SK-N-SH treated with all-trans-retinoic acid at 6 μM for 48 hours (cell line): ENCODE results near the gene DOK1.

Experiments
- ATAC-seq: fragments of 200-7000 bp; cut with Tn5 transposase; 3 replicates; pipeline ENCODE4 v1.9.1; 2020; ENCODE audit warnings: mild to moderate bottlenecking, moderate library complexity
- ARNTL ChIP-seq: fragments of 450-650 bp; formaldehyde crosslinking; IDR thresholded peaks from 2 replicates; pipeline ENCODE4 v1.5.0; 2020; ENCODE audit warnings: low read depth, mild to moderate bottlenecking, moderate library complexity, borderline replicate concordance
- BACH2 ChIP-seq: fragments of 250-450 bp; sonication (Bioruptor Pico); IDR thresholded peaks from 2 replicates; pipeline ENCODE4 v1.9.0; 2021; ENCODE audit warnings: mild to moderate bottlenecking, borderline replicate concordance
- CREB5 ChIP-seq: fragments of 250-450 bp; sonication (Bioruptor Pico); IDR thresholded peaks from 2 replicates; pipeline ENCODE4 v1.5.1; 2020; ENCODE audit warnings: low read depth, mild to moderate bottlenecking, moderate library complexity
- CSRNP3 ChIP-seq: fragments of 250-450 bp; sonication (Bioruptor Pico); IDR thresholded peaks from 2 replicates; pipeline ENCODE4 v1.5.1; 2021; ENCODE audit warnings: mild to moderate bottlenecking, moderate library complexity
- ESRRG ChIP-seq: fragments of 250-450 bp; sonication (Bioruptor Pico); IDR thresholded peaks from 2 replicates; pipeline ENCODE4 v1.6.1; 2021; ENCODE audit warnings: mild to moderate bottlenecking
- GLIS3 ChIP-seq: fragments of 250-450 bp; sonication (Bioruptor Pico); IDR thresholded peaks from 2 replicates; pipeline ENCODE4 v1.5.0; 2020; ENCODE audit warnings: mild to moderate bottlenecking, moderate library complexity
- ISL1 ChIP-seq: fragments of 250-450 bp; sonication (Bioruptor Pico); IDR thresholded peaks from 2 replicates; pipeline ENCODE4 v2.1.2; 2022; ENCODE audit warnings: mild to moderate bottlenecking, moderate library complexity
- PATZ1 ChIP-seq: fragments of 250-450 bp; sonication (Bioruptor Pico); IDR thresholded peaks from 2 replicates; pipeline ENCODE4 v1.8.0; 2020; ENCODE audit warnings: mild to moderate bottlenecking, moderate library complexity, borderline replicate concordance
- POU6F1 ChIP-seq: fragments of 250-450 bp; sonication (Bioruptor Pico); IDR thresholded peaks from 2 replicates; pipeline ENCODE4 v1.8.0; 2021; ENCODE audit warnings: low read depth, mild to moderate bottlenecking, moderate library complexity, borderline replicate concordance
- RARB ChIP-seq: fragments of 250-450 bp; sonication (Bioruptor Pico); IDR thresholded peaks from 2 replicates; pipeline ENCODE4 v1.8.0; 2021; ENCODE audit warnings: mild to moderate bottlenecking, moderate library complexity
- SNAI2 ChIP-seq: fragments of 250-450 bp; sonication (Bioruptor Pico); IDR thresholded peaks from 2 replicates; pipeline ENCODE4 v1.5.0; 2020; ENCODE audit warnings: mild to moderate bottlenecking, moderate library complexity
- TOX ChIP-seq: fragments of 250-450 bp; sonication (Bioruptor Pico); IDR thresholded peaks from 2 replicates; pipeline ENCODE4 v1.8.0; 2021; ENCODE audit warnings: mild to moderate bottlenecking, moderate library complexity, borderline replicate concordance
- TSHZ2 ChIP-seq: fragments of 250-450 bp; sonication (Bioruptor Pico); IDR thresholded peaks from 2 replicates; pipeline ENCODE4 v1.5.0; 2020; ENCODE audit warnings: mild to moderate bottlenecking, moderate library complexity
- ZC3H10 ChIP-seq: fragments of 250-450 bp; sonication (Bioruptor Pico); IDR thresholded peaks from 2 replicates; pipeline ENCODE4 v1.5.1; 2021; ENCODE audit warnings: mild to moderate bottlenecking, moderate library complexity
- ZFP3 ChIP-seq: fragments of 250-450 bp; sonication (Bioruptor Pico); IDR thresholded peaks from 2 replicates; pipeline ENCODE4 v1.5.0; 2020; ENCODE audit warnings: mild to moderate bottlenecking, moderate library complexity
- ZFP30 ChIP-seq: fragments of 450-650 bp; formaldehyde crosslinking; IDR thresholded peaks from 2 replicates; pipeline ENCODE4 v1.5.0; 2022; ENCODE audit warnings: mild to moderate bottlenecking, moderate library complexity
- ZNF70 ChIP-seq: fragments of 450-650 bp; formaldehyde crosslinking; IDR thresholded peaks from 2 replicates; pipeline ENCODE4 v1.5.0; 2020; ENCODE audit warnings: mild to moderate bottlenecking, moderate library complexity
- ZNF8 ChIP-seq: fragments of 450-650 bp; formaldehyde crosslinking; IDR thresholded peaks from 2 replicates; pipeline ENCODE4 v1.5.0; 2020; ENCODE audit warnings: mild to moderate bottlenecking, moderate library complexity

DOK1 gene

GRCh38 chr2:74531666-74532065 lies 22.9 kb upstream of the DOK1 start:
- no peak for TF ChIP-seq POU6F1 (CRISPR knock-in tag)
- TF ChIP-seq ZFP30 (CRISPR knock-in tag): no peak
- no peak for TF ChIP-seq ZNF8 (CRISPR knock-in tag)
- TF ChIP-seq CSRNP3 (CRISPR knock-in tag): no peak
- TF ChIP-seq SNAI2 (CRISPR knock-in tag): no peak
- TF ChIP-seq TOX (CRISPR knock-in tag): no peak
- no peak for TF ChIP-seq TSHZ2 (CRISPR knock-in tag)
- TF ChIP-seq PATZ1 (CRISPR knock-in tag): no peak
- TF ChIP-seq ZC3H10 (CRISPR knock-in tag): no peak
- no peak for TF ChIP-seq ISL1 (CRISPR knock-in tag)
- no peak for TF ChIP-seq ZNF70 (CRISPR knock-in tag)

GRCh38 chr2:74532222-74532621 lies 22.3 kb upstream of the DOK1 start:
- no peak for ATAC-seq
- TF ChIP-seq CSRNP3 (CRISPR knock-in tag) (no peak), SNAI2 (CRISPR knock-in tag) (no peak), ZNF70 (CRISPR knock-in tag) (no peak), ESRRG (CRISPR knock-in tag) (no peak), RARB (CRISPR knock-in tag) (no peak), ZFP3 (CRISPR knock-in tag) (no peak), CREB5 (CRISPR knock-in tag) (no peak), ZC3H10 (CRISPR knock-in tag) (no peak), BACH2 (no peak)

More at GRCh38 chr2:74531666-74532065, 22.9 kb upstream of the DOK1 start:
- ATAC-seq: no peak

- no peak for TF ChIP-seq TOX (CRISPR knock-in tag)
- TF ChIP-seq CREB5 (CRISPR knock-in tag): no peak
- no peak for TF ChIP-seq GLIS3 (CRISPR knock-in tag)
- TF ChIP-seq ZFP3 (CRISPR knock-in tag): no peak
- TF ChIP-seq RARB (CRISPR knock-in tag): no peak
- TF ChIP-seq ARNTL (CRISPR knock-in tag): no peak
- TF ChIP-seq PATZ1 (CRISPR knock-in tag): no peak
- no peak for TF ChIP-seq ZC3H10 (CRISPR knock-in tag)
- no peak for ATAC-seq
Measured at GRCh38 chr2:74533464-74533863, 21.1 kb upstream of the DOK1 start.
